ENCODE results near the gene ITIH4.

GRCh38 chr3:52798978-52799476 is 31.4 kb downstream of the ITIH4 start:
- no peak for TF ChIP-seq GATA2 (IDR thresholded peaks at IDR 0.05; ENCODE audit: low read depth, low read length)
- TF ChIP-seq GATA3 (IDR thresholded peaks at IDR 0.05; ENCODE audit: low read depth, low read length): no peak

Measured in SH-SY5Y (cell line).